MV-4-11 (cell line): ENCODE measurements around the gene DCAF7.
A peak's percentile ranks its signal among the peaks of the same experiment; 100 is the strongest.

ENCODE experiments used
- DNase-seq: peaks from one replicate; lab custom pipeline; 2025; lab: John Stamatoyannopoulos, UW

DCAF7 gene, protein sequence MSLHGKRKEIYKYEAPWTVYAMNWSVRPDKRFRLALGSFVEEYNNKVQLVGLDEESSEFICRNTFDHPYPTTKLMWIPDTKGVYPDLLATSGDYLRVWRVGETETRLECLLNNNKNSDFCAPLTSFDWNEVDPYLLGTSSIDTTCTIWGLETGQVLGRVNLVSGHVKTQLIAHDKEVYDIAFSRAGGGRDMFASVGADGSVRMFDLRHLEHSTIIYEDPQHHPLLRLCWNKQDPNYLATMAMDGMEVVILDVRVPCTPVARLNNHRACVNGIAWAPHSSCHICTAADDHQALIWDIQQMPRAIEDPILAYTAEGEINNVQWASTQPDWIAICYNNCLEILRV

DNA sequence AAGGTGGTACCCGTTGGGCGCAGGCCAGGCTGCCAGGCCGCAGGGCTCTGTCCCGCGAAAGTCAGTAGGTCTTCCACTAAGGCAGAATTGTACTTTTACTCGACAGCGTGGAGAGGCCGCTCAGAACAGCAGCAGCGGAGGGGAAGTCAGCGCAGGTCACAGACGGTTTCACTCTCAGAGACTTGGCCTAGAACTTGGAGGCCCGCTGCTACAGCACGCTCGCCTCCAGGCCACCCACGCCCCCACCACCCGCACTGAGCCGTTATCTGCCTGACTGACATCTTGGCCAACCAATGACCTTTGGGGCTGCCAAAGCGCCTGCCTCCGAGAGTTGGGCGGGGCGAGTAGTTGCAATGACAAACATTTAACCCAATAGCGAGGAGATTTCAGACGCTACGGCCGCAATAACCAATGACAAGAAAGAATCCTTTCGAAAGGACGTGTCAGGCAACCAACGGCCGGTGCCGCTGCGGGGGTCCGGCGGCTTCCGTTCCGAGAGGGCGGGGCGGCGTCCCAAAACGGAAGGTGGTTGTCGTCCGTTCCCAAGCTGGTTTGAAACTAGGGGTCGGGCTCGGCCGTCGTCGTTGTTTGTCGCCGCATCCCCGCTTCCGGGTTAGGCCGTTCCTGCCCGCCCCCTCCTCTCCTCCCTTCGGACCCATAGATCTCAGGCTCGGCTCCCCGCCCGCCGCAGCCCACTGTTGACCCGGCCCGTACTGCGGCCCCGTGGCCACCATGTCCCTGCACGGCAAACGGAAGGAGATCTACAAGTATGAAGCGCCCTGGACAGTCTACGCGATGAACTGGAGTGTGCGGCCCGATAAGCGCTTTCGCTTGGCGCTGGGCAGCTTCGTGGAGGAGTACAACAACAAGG is at the start of gene DCAF7:
DCAF7 (plus strand) TSS at position 532 of the 871 bp plus-strand sequence; CDS start at position 733, 201 bp downstream.
- DNase-seq = peak; percentile 100

DNA sequence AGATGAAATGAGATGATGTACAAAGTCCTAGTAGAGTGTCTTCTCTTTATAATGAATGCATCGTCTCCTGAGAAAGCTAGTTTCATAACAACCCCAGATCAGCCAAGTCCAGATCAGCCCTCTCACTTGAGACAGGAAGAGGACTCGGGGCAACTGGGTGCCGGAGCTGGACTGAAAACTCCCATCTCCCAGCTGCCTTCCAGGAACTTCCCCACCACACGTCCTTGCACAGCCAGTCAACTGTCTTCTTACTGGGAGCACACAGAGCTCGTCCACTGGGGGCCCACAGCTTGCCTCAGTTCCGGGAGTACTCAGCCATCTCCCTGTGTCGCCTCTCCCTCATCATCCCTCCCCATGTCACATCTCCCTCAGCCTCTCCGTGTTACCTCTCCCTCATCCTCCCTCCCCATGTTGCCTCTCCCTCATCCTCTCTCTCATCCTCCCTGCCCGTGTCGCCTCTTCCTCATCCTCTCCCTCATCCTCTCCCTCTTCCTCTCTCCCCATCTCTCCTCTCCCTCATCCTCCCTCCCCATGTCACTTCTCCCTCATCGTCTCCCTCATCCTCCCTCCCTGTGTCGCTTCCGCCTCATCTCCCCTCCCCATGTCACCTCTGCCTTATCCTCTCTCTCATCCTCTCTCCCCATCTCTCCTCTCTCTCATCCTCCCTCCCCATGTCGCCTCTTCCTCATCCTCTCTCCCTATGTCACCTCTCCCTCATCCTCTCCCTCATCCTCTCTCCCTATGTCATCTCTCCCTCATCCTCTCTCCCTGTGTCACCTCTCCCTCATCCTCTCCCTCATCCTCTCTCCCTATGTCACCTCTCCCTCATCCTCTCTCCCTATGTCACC is 49.5 kb upstream of the DCAF7 start:
- peak; percentile 59 for DNase-seq

DNA sequence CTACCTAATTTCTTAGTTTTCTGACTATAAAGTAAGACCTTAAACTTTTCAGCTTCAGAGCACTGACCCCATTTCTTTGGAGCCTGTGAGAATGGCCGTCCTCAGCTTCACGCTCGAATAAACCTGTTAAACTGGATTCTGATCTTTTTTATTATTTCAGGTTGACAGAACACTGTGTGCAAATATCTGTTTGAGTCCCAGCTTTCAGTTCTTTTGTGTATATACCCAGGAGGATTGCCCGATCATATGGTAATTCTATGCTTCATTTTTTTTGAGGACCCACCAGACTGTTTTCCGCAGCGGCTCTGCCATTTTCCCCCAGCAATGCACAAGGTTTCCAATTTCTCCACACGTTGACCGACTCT is 47.0 kb upstream of the DCAF7 start:
- no peak for DNase-seq

DNA sequence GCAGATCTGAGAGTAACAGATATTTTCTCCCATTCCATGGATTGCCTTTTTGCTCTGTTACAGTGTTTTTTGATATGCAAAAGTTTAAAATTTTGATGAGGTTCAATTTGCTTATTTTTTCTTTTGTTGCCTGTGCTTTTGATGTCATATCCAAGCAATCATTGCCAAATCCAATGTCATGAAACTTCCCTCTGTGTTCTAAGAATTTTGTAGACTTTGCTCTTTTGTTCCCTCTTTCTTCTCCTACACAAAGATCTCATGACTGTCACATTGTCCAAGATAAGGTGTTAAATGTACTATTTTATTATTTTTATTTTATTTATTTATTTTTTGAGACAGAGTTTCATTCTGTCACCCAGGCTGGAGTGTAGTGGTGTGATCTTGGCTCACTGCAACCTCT is 46.0 kb upstream of the DCAF7 start:
- no peak for DNase-seq

DNA sequence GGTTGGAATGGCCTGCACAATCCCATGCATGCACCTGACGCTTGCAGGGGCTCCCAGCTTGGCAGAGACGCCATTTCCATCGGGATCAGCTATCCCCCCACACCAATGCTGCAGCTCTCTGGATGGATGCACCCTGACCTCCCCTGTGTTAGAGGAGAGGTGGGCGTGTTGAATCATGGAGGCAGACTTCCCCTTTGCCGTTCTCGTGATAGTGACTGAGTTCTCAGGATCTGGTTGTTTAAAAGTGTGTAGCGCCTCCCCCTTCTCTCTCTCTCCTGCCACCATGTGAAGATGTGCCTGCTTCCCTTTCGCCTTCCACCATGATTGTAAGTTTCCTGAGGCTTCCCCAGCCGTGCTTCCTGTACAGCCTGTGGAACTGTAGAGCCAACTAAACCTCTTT is 44.9 kb upstream of the DCAF7 start:
- DNase-seq = no peak

DNA sequence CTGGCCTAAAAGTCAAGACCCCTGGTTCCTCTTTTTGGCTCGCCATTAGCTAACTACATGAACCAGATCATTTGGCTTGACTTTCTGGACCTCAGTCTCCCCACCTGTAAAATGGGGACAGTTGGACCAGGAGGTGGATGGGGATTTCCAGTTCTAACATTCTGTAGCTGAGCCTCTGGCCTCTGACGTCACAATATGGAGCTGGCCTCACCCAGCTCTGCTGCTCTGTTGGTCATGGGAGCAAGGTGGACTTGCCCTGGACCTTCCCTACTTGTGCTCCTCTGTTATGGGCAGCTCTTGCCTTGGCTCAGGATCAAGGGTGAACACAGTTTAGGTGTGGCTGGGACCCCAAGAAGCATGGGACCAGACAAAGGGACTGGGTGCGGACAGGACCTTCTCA is 43.6 kb upstream of the DCAF7 start:
- no peak for DNase-seq

DNA sequence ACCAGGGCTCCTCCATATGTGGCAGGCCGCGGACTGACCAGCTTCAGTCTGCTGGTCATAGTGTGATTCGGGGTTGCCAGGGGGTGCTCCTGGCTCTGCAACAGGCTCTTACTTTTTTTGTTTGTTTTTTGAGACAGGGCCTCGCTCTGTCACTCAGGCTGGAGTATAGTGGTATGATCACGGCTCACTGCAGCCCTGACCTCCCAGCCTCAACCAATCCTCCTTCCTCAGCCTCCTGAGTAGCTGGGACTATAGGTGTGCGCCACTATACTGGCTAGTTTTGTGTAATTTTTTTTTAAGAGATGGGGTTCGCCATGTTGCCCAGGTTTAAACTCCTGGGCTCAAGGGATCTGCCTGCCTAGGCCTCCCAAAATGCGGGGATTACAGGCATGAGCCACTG is 38.9 kb upstream of the DCAF7 start:
- no peak for DNase-seq

DNA sequence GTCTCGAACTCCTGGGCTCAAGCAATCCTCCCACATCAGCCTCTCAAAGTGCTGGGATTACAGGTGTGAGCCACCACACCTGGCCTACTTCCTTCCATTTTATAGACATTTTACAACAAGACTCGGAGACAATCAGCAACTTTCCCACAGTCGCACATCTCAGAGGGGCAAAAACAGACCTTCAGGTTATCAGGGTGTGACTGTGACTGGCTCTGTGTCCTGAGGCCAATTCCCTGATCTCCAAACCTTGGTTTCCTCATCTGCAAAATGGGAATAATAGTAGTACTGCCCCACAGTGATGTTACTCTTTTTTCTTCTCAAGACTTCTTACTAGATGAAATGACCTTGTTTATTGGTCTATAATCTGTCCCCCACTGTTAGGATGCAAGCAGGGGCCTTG is 37.9 kb upstream of the DCAF7 start:
- no peak for DNase-seq

DNA sequence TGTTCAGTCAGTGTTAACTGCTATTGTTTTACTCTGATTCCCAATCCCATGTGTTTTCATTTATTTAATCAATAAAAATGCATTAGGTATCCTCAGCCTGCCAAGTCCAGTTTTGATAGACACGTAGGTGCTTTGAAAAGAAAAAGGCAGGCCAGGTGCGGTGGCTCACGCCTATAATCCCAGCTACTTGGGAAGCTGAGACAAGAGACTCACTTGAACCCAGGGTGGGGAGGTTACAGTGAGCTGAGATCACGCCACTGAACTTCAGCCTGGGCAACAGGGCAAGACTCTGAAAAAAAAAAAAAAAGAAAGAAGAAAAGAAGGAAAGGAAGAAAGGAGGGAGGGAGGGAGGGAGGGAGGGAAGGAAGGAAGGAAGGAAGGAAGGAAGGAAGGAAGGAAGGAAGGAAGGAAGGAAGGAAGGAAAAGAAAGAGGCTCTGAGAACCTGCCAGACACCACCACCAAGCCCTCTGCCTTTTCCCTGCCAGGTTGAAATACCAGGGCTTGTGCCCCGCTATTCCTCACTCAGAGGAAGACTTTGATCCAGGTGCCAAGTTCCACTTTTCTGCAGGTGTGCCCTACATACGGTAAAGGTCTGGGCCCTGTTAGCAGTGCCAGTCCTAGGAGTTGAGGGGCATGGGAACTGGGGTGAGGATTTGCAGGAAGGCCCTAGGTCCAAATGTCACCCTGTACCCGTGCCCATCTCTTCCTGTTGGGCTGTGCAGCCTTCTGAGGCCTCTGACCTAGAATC is 37.2 kb upstream of the DCAF7 start:
- no peak for DNase-seq

DNA sequence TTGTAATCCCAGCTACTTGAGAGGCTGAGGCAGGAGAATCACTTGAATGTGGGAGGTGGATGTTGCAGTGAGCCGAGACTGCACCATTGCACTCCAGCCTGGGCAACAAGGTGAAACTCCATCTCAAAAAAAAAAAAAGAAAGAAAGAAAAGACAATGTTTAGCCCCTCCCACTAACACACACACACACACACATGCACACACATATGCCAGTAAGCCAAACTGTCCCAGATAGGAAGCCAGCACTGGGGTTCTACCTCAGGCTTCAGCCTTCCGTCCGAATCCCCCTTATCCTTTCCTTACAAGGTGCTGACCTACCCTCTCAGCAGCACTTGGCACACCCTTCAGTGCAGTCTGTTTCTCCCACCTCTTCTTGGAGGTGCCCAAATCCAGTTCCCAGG is 35.8 kb upstream of the DCAF7 start:
- DNase-seq = no peak

DNA sequence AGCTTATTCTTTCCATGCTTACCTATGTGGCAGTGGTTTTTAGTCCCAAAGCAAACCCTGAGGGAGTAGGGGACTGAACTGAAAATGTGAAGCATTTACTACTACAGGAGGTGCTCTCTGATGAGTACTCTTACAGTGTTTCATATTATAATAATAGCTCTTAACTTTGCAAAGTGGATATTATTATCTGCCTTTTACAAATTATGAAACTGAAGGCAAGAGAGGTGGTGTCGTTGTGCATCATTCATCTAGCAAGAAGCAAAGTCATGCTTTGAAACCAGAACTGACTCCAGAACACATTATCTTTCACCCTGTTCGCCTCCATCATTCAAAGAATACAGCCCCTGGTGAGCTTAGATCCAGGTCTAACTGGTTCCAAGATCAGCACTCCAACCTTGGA is 35.3 kb upstream of the DCAF7 start:
- DNase-seq = no peak

DNA sequence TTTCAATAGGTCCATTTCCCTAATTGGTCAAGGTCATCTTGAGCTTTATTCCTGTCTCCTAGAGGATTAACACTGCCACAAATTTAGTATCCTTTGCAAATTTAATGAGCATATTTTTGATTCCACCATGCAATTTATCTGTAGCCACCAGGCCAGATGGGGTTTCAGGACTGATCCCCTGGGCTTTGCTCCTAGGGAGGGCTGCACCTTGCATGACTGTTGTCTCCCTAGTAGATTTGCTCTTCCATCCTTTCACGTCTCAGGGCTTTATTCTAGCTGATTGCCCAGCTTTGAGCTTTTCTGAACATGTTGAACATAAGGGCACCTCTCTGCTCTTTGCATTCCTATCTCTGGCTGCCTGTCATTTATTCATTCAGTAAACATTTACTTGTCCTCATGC is 34.9 kb upstream of the DCAF7 start:
- no peak for DNase-seq

DNA sequence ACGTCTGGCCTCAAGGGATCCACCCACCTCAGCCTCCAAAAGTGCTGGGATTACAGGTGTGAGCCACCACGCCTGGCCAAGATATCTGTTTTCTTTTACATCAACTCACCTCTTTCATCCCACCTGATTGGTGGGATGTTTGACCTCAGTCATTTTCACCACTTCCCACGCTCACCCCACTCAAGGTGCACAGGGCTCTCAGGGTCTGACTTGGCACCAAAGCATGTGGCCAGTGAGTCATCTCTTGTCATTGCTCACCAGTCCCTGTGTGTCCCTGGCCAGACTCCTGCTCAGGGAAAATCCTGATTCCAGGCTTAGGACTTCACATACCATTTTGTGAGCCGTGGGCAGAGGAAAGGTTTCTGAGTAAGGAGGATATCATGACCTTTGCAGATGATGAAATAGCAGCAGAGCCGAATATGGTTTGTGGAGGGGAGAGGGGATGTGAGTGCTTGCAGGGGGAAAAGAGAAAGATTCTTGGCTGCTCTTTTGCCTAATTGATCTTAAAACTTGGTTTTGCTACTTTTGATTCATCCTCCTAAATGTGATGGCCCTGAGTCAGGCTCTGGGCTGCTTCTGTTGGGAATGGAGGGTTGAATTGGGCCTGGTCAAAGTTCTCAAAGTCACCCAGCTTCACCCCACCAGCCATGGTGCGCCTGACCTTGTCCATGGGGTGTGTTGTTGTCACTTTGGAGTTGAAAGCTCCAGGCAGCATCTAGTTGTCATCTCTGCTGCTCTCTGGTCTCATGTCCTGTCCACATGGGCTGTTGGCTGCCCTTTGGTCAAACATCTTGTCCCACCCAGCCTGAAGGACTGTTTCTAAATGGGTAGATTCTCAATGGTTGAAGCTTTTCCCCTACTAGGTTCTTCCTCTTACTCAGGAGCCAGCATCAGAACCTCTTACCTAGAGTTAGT is 33.1 kb upstream of the DCAF7 start:
- DNase-seq = no peak

DNA sequence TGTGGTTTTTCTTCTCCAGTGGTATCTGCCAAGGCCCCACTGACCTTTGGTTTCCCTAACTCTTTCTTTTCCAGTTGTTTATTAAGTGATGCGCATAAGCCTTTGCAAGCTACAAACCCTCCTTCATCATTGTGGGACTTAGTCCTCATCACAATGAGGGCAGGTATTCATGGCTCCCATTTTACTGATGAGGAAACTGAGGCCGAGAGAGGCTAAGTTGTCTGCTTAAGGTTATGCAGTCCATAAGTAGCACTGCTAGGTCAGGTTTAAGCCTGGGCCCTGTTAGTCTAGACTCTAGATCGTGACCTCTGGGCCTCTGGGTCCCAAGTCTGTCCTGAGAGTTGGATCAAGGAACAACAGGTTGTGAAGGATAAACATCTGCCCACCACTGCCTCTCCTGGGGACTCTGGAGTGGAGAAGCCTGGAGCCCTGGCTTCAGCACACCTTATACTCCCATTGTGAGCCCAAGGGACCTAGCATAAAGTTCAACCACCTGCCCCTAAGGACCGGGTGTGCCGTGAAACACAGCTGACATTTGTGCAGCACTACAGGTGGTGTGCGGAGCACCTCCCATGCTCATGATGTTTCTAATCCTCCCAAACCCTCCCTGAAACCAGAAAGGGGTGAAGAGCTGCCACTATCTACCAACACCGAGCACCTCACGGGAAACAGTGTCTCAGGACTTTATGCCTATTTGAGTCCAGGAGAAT is 32.3 kb upstream of the DCAF7 start:
- DNase-seq = no peak

DNA sequence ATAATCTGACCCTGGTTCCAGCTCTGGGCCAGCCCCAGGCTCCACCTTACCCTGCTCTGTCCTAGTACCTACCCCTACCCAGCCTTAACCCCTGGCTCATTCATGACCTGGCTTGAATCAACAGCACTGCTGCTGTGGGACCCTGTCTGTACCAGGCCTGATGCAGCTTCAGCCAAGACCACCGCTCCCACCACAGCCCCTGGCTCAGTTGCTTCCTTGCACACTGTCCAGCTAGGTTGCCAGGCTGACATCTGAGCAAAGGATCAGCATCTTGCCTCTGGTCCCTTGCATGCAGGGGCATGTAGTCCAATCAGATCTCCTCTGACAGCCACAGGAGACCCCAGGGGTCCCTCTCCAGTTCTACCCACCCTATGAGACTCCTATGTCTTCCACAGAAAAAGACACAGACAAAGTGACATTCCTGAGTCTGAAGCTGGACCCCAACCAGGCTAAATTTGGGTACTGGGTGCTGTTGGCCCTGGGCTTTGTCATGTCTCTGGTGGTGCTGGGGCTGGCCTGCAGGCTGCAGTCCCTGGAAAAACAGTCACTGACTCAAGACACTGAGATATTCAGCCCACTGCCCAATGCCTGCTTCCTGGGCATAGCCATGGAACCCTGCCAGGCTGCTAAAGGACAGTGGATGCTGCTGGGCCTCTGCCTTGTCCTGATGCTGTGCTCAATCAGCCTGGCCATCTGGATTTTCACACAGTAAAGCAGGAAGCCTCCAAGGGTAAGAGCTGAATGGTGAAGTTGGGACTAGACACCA is 31.0 kb upstream of the DCAF7 start:
- DNase-seq = no peak

DNA sequence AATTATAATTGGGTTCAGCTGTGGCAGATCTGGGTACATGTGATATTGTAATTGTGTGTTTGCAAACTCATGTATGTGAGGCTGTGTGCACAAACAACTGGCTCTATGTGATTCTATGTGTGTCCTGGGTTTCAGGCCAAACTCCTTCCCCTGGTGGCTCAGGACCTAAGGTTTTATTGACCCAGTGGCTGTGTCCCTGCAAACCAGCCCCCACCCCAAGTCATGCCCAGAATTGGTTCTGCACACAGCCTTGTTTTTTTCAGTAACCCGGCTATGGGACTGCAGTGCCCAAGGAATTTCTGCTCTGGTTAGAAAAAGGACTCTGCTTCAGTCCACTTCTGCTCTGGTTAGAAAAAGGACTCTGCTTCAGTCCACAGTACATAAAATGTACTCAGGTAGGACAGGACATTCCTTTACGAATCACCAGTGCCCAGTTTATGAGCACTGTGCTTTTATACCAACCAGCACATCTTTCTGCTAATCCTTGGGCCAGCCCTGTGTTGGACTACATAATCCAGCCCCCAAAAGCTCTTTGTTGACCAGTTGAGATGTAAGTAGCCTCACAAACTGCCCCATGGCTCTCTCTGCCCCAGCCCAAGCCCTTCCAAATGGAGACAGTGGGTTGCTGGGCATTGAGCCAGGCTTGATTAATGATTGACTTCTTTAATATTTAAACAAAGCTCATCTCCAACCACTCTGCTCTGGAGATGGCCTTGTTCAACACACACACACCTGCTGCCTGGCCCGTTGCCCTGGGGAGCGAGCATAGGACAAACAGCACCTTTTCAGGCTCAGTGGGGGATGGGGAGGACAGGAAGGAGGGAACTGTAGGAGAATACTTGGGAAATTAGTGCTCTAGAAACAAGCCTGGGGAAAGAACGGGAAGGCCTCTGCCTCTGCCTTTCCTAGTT is 30.1 kb upstream of the DCAF7 start:
- DNase-seq = no peak

DNA sequence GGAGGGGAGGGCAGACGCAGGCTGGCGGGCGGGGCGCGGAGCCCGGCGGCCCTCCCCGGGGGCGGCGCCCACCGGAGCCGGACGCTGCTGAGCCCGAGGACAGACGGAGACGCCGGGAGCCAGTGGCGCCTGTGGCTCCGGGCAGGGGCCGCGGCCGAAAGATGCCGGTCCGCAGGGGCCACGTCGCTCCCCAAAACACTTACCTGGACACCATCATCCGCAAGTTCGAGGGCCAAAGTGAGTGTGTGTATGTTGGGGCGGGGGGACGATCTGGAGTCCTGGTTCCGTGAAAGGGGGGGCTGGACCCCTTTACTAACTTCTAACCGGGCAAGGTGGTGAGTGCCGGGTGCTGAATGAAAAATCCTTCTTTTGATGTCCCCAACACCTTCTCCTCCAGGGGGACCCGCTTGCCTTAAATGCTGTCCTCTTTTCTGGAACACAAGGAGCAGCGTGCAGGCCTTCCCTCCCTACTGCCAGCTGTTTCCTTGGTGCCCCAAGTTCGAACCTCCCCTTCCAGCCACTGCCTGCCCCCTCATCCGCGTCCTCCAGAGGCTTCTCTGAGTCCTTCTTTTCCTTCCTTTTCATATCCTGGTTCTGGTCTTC is 26.9 kb upstream of the DCAF7 start, which contains the start of gene KCNH6:
KCNH6 (plus strand) TSS at position 106 of the 603 bp plus-strand sequence; CDS start at position 162, 56 bp downstream.
- DNase-seq = no peak

DNA sequence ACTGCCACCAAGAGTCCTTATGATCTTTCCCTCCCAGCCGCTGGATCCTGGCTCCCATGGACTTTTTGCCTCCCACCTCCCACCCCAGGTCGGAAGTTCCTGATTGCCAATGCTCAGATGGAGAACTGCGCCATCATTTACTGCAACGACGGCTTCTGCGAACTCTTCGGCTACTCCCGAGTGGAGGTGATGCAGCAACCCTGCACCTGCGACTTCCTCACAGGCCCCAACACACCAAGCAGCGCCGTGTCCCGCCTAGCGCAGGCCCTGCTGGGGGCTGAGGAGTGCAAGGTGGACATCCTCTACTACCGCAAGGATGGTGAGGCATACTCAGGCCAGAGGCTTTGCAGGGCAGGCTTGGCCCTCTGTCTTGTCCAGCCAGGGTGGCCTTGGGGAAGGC is 26.2 kb upstream of the DCAF7 start:
- DNase-seq = no peak
